Naive thymus-derived CD4-positive, alpha-beta T cell (primary cell): Measurements from ENCODE around the gene PLA2G15. TPM values are rescaled to one million over a fixed set of nuclear protein-coding genes. Genes with fewer than 3 reads are reported as not detected.

Source experiments
- ATAC-seq: fragments of 150-1000 bp; cut with Tn5 transposase; 2 replicates; pipeline ENCODE4 v1.10.0; 2021; ENCODE audit warnings: mild to moderate bottlenecking, moderate library complexity
- CTCF ChIA-PET: fragments of 350-600 bp; sonication (Branson Sonifier 250); formaldehyde crosslinking; loops from one replicate; lab custom pipeline; 2021; ENCODE audit warnings: antibody characterized with exemption; lab: Charles Lee
- POLR2A ChIA-PET: fragments of 350-600 bp; sonication (Branson Sonifier 250); formaldehyde crosslinking; loops from one replicate; lab custom pipeline; 2021; ENCODE audit warnings: antibody characterized with exemption, inconsistent platforms; lab: Charles Lee
- DNase-seq, 9 donors: peaks; one replicate each; pipeline versions ENCODE4 v3.0.0 to v3.0.0-alpha.2; 2020 to 2022; ENCODE audit warnings: mixed read lengths in 1 of 9
- H3K27ac ChIP-seq: one replicate; pipeline ENCODE4 v1.7.0; 2013; ENCODE audit warnings: mild to moderate bottlenecking, low read depth, low read length, moderate library complexity
- H3K27me3 ChIP-seq, 2 donors: one replicate each; pipeline ENCODE4 v1.7.0; 2013; ENCODE audit warnings: low read length in 2 of 2, mild to moderate bottlenecking in 2 of 2, moderate library complexity in 2 of 2; ENCODE audit not compliant: control insufficient read depth in 2 of 2, insufficient read depth in 2 of 2
- H3K36me3 ChIP-seq, 3 experiments: 1 replicate in 2 of 3; 2 replicates in 1 of 3; pipeline ENCODE4 v1.7.0; 2013; ENCODE audit warnings: low read length in 3 of 3, mild to moderate bottlenecking in 3 of 3, moderate library complexity in 1 of 3; ENCODE audit not compliant: insufficient read depth in 3 of 3, control insufficient read depth in 2 of 3
- H3K4me1 ChIP-seq, 2 donors: one replicate each; pipeline ENCODE4 v1.7.0; 2013; ENCODE audit warnings: low read length in 2 of 2, mild to moderate bottlenecking in 2 of 2, moderate library complexity in 1 of 2; ENCODE audit not compliant: control insufficient read depth in 2 of 2, insufficient read depth in 2 of 2
- H3K4me3 ChIP-seq: 2 replicates; pipeline ENCODE4 v1.7.0; 2013; ENCODE audit warnings: mild to moderate bottlenecking, low read length
- H3K9me3 ChIP-seq, 3 experiments: 1 replicate in 2 of 3; 2 replicates in 1 of 3; pipeline ENCODE4 v1.7.0; 2013; ENCODE audit warnings: low read length in 3 of 3; ENCODE audit not compliant: control insufficient read depth in 2 of 3
- H3K27ac Mint-ChIP-seq, 9 donors: one replicate each; pipeline ENCODE4 v1.8.0; 2020 to 2022; ENCODE audit warnings: mixed read lengths in 9 of 9, mild to moderate bottlenecking in 8 of 9, moderate library complexity in 5 of 9, inconsistent platforms in 2 of 9
- H3K27me3 Mint-ChIP-seq, 5 donors: one replicate each; pipeline ENCODE4 v1.8.0; 2021 to 2022; ENCODE audit warnings: mixed read lengths in 5 of 5, mild to moderate bottlenecking in 1 of 5
- H3K36me3 Mint-ChIP-seq, 5 donors: one replicate each; pipeline ENCODE4 v1.8.0; 2020 to 2022; ENCODE audit warnings: mixed read lengths in 5 of 5, mild to moderate bottlenecking in 3 of 5, inconsistent platforms in 1 of 5
- H3K4me1 Mint-ChIP-seq, 7 donors: one replicate each; pipeline ENCODE4 v1.8.0; 2020 to 2022; ENCODE audit warnings: mixed read lengths in 7 of 7, mild to moderate bottlenecking in 3 of 7, inconsistent platforms in 1 of 7
- H3K4me3 Mint-ChIP-seq, 10 donors: one replicate each; pipeline ENCODE4 v1.8.0; 2020 to 2022; ENCODE audit warnings: mild to moderate bottlenecking in 10 of 10, mixed read lengths in 10 of 10, moderate library complexity in 6 of 10, inconsistent platforms in 2 of 10
- H3K9me3 Mint-ChIP-seq, 11 donors: one replicate each; pipeline ENCODE4 v1.8.0; 2020 to 2022; ENCODE audit warnings: mixed read lengths in 11 of 11, mild to moderate bottlenecking in 4 of 11, inconsistent platforms in 1 of 11, moderate library complexity in 1 of 11
- intact Hi-C, 2 donors: fragments of 100-400 bp; cut with micrococcal nuclease; formaldehyde crosslinking; loops; one replicate each; pipeline ENCODE4 v1.15.1; 2023
- polyA plus RNA-seq, 2 donors: library from polyadenylated mRNA; unstranded; fragments of 300-500 nt; fragmentation: Illumina TruSeq; gene quantifications; one replicate each; pipeline ENCODE4 v1.2.3, GENCODE V29; 2021
- total RNA-seq, 6 experiments: library from RNA in 5 of 6; stranded (reverse) in 5 of 6; gene quantifications; 1 replicate in 5 of 6; 2 replicates in 1 of 6; pipeline ENCODE4 v1.2.3 and lab custom pipeline; 2021 to 2026

The PLA2G15 gene
- total and polyA plus RNA-seq, 7 experiments from 2014 or later = 6.8 to 16.8 (median 9.9) TPM

DNA sequence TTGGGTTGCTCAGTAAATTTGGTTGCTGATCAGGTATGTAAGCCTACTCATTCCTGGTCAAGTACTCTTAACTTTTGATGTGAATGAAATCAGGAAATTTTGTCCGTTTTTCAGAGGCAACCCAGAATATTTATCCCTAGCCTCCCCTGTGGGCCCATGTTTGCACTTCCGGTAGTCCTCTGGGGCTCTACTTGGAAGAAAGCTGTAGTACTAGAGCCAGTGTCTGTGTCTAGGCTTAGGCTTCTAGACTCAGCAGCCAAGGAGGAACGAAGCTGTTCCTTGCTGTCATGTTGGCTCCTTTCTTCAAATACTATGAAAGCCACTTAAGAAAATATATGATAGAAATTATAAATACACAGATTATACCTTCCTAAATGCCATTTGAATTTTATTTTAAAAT, 30.4 kb upstream of the PLA2G15 start:
- Histone ChIP-seq H3K9me3 (no peaks in the 10 kb centered on the region), H3K4me3 (no peak overlapping the region), H3K27ac (peak overlapping the region; percentile 17), H3K4me1 (peaks cover 0 to 22% of the 10 kb centered on the region in 2 donors), H3K36me3 (peaks cover 0 to 12% (median 0%) of the 10 kb centered on the region in 3 experiments), H3K27me3 (no peaks in the 10 kb centered on the region)
- no peak overlapping the region for H3K4me3 Mint-ChIP-seq
- no peak for ATAC-seq
- peaks cover 4 to 18% (median 10%) of the 10 kb centered on the region in 5 donors for H3K36me3 Mint-ChIP-seq
- no peaks in the 10 kb centered on the region for H3K9me3 Mint-ChIP-seq
- CTCF ChIA-PET = interaction anchor here (0.7 kb wide), 1 partner anchor 1411 kb away, joined by 3 read pairs; no protein-coding TSS in a partner anchor
- DNase-seq = no peak
- POLR2A ChIA-PET = interaction anchor here (1.3 kb wide), 1 partner anchor 13 kb away, joined by 4 read pairs; no protein-coding TSS in a partner anchor
- H3K4me1 Mint-ChIP-seq = peaks cover 31 to 66% (median 53%) of the 10 kb centered on the region in 7 donors
- intact Hi-C loops = loop anchor here in 1 of 2 donors (5.0 kb wide), 1 partner anchor 122 kb away; no protein-coding TSS in a partner anchor
- peak overlapping the region; percentile 56 to 97 (median 79) for H3K27ac Mint-ChIP-seq
- H3K27me3 Mint-ChIP-seq = no peaks in the 10 kb centered on the region

DNA sequence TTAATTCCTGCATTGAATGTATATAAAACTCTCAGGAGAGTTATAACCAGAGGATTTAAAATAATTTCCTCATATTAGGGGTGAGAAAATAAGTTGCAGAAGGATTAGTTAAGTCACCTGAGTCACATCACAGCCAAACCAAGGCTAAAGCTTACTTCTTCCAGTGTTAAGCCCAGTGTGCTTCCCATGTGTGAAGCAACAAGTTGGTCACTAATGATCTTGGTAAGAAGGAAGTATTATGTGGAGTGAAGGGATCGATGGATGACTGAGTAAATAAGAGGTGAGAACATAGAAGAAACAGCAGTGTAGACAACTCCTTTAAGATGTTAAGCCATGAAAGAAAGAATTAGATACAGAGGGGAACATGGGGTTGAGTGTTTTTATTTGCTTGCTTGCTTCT, 29.9 kb upstream of the PLA2G15 start:
- ATAC-seq = no peak
- CTCF ChIA-PET = interaction anchor here (0.7 kb wide), 1 partner anchor 1411 kb away, joined by 3 read pairs; no protein-coding TSS in a partner anchor
- no peaks in the 10 kb centered on the region for H3K27me3 Mint-ChIP-seq

DNA sequence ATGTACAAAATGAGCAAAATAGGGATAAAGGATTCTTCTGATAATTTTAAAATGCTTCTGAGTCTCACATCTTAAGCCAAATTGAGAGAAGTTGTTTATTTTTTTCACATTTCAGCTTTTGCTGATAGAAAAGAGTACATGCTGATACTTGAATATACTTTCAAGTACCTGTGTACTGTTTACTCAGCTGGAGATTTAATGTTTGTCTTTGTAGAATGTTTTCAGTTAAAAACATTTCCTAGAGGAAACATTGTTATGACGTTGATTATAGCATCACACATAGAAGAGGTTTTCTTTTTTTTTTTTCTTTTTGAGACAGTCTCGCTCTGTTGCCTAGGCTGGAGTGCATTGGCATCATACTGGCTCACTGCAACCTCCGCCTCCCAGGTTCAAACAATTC, 28.9 kb upstream of the PLA2G15 start:
- no peak overlapping the region for H3K4me3 ChIP-seq
- H3K36me3 Mint-ChIP-seq = peaks cover 4 to 23% (median 13%) of the 10 kb centered on the region in 5 donors
- H3K9me3 ChIP-seq = no peaks in the 10 kb centered on the region
- H3K4me1 ChIP-seq = peaks cover 3 to 12% of the 10 kb centered on the region in 2 donors
- H3K27me3 Mint-ChIP-seq = no peaks in the 10 kb centered on the region
- peaks cover 0 to 19% (median 2%) of the 10 kb centered on the region in 3 experiments for H3K36me3 ChIP-seq
- POLR2A ChIA-PET = interaction anchor here (0.6 to 1.4 kb wide), 6 partner anchors 12 to 256 kb away, joined by 3 to 5 read pairs (median 4); no protein-coding TSS in a partner anchor
- no peak overlapping the region for H3K4me3 Mint-ChIP-seq
- intact Hi-C loops = no loop called here
- no peaks in the 10 kb centered on the region for H3K27me3 ChIP-seq
- H3K4me1 Mint-ChIP-seq = peaks cover 18 to 59% (median 52%) of the 10 kb centered on the region in 7 donors
- H3K27ac ChIP-seq = no peak overlapping the region
- DNase-seq (no peak), ATAC-seq (no peak)
- CTCF ChIA-PET = interaction anchor here (0.6 to 1.6 kb wide), 5 partner anchors 10 to 910 kb away, joined by 3 to 7 read pairs (median 5); no protein-coding TSS in a partner anchor
- H3K9me3 Mint-ChIP-seq = no peaks in the 10 kb centered on the region
- peak overlapping the region; percentile 24 to 97 (median 79) for H3K27ac Mint-ChIP-seq

More for the DNA sequence above, 29.9 kb upstream of the PLA2G15 start:
- H3K4me3 Mint-ChIP-seq = no peak overlapping the region
- H3K9me3 ChIP-seq = no peaks in the 10 kb centered on the region
- POLR2A ChIA-PET = interaction anchor here (1.3 to 1.4 kb wide), 2 partner anchors 13 to 19 kb away, joined by 4 read pairs; no protein-coding TSS in a partner anchor
- H3K27me3 ChIP-seq = no peaks in the 10 kb centered on the region
- peak overlapping the region in 8 of 9 donors; percentile 2 to 97 (median 77) for H3K27ac Mint-ChIP-seq
- peak overlapping the region; percentile 17 for H3K27ac ChIP-seq
- H3K4me1 Mint-ChIP-seq = peaks cover 27 to 67% (median 57%) of the 10 kb centered on the region in 7 donors
- no peak overlapping the region for H3K4me3 ChIP-seq
- intact Hi-C loops = no loop called here
- peaks cover 3 to 19% of the 10 kb centered on the region in 2 donors for H3K4me1 ChIP-seq
- H3K36me3 ChIP-seq = peaks cover 0 to 12% (median 0%) of the 10 kb centered on the region in 3 experiments
- H3K36me3 Mint-ChIP-seq = peaks cover 4 to 23% (median 12%) of the 10 kb centered on the region in 5 donors
- no peak for DNase-seq
- H3K9me3 Mint-ChIP-seq = no peaks in the 10 kb centered on the region

- intact Hi-C loops = no loop called here
- peaks cover 0 to 28% (median 8%) of the 10 kb centered on the region in 3 experiments for H3K36me3 ChIP-seq
- Mint-ChIP-seq H3K4me1 (peaks cover 10 to 55% (median 46%) of the 10 kb centered on the region in 7 donors), H3K9me3 (no peaks in the 10 kb centered on the region), H3K27ac (peak overlapping the region; percentile 46 to 97 (median 82)), H3K36me3 (peaks cover 4 to 28% (median 18%) of the 10 kb centered on the region in 5 donors), H3K27me3 (no peaks in the 10 kb centered on the region), H3K4me3 (no peak overlapping the region)
- H3K27me3 ChIP-seq = no peaks in the 10 kb centered on the region
- peaks cover 0 to 3% of the 10 kb centered on the region in 2 donors for H3K4me1 ChIP-seq
- DNase-seq = no peak
- H3K27ac ChIP-seq = peak overlapping the region; percentile 41
- H3K4me3 ChIP-seq = no peak overlapping the region
- ChIA-PET POLR2A (interaction anchor here (0.6 to 1.5 kb wide), 4 partner anchors 11 to 416 kb away, joined by 3 to 5 read pairs (median 4); no protein-coding TSS in a partner anchor), CTCF (interaction anchor here (0.6 to 1.6 kb wide), 7 partner anchors 9 to 103 kb away, joined by 3 to 7 read pairs (median 4); no protein-coding TSS in a partner anchor)
- no peak for ATAC-seq
- H3K9me3 ChIP-seq = no peaks in the 10 kb centered on the region
Measured at GRCh38 chr16:68217506-68217905, 27.7 kb upstream of the PLA2G15 start.

GRCh38 chr16:68219725-68220351, 25.3 kb upstream of the PLA2G15 start:
- Mint-ChIP-seq H3K27ac (peak overlapping the region; percentile 53 to 83 (median 74)), H3K9me3 (no peaks in the 10 kb centered on the region), H3K4me3 (peak overlapping the region in 1 of 10 donors; percentile 17), H3K4me1 (peaks cover 8 to 45% (median 31%) of the 10 kb centered on the region in 7 donors), H3K36me3 (peaks cover 4 to 24% (median 20%) of the 10 kb centered on the region in 5 donors), H3K27me3 (no peaks in the 10 kb centered on the region)
- POLR2A ChIA-PET = interaction anchor here (0.6 to 1.0 kb wide), 3 partner anchors 8 to 969 kb away, joined by 3 read pairs; partner anchors contain the start of gene NFATC3
- Histone ChIP-seq H3K27ac (no peak overlapping the region), H3K27me3 (no peaks in the 10 kb centered on the region), H3K36me3 (peaks cover 0 to 35% (median 8%) of the 10 kb centered on the region in 3 experiments), H3K4me1 (peaks cover 0 to 3% of the 10 kb centered on the region in 2 donors), H3K9me3 (no peaks in the 10 kb centered on the region), H3K4me3 (no peak overlapping the region)
- CTCF ChIA-PET = interaction anchor here (0.6 to 1.4 kb wide), 2 partner anchors 59 to 127 kb away, joined by 4 read pairs; no protein-coding TSS in a partner anchor
- DNase-seq = no peak
- intact Hi-C loops = no loop called here
- ATAC-seq = no peak

GRCh38 chr16:68223072-68223471, 22.1 kb upstream of the PLA2G15 start:
- H3K4me3 ChIP-seq = no peak overlapping the region
- no peaks in the 10 kb centered on the region for H3K9me3 Mint-ChIP-seq
- intact Hi-C loops = no loop called here
- no peaks in the 10 kb centered on the region for H3K9me3 ChIP-seq
- no peak overlapping the region for H3K27ac ChIP-seq
- H3K27me3 ChIP-seq = no peaks in the 10 kb centered on the region
- peak overlapping the region in 7 of 9 donors; percentile 30 to 78 (median 65) for H3K27ac Mint-ChIP-seq
- ATAC-seq = no peak
- no peak for DNase-seq
- POLR2A ChIA-PET = no interaction called here
- H3K4me1 Mint-ChIP-seq = peaks cover 16 to 56% (median 41%) of the 10 kb centered on the region in 7 donors
- no peak overlapping the region for H3K4me3 Mint-ChIP-seq
- peaks cover 3 to 13% of the 10 kb centered on the region in 2 donors for H3K4me1 ChIP-seq
- peaks cover 0 to 24% (median 8%) of the 10 kb centered on the region in 3 experiments for H3K36me3 ChIP-seq
- H3K36me3 Mint-ChIP-seq = peaks cover 0 to 19% (median 12%) of the 10 kb centered on the region in 5 donors
- no peaks in the 10 kb centered on the region for H3K27me3 Mint-ChIP-seq
- CTCF ChIA-PET = no interaction called here
